Hematopoietic multipotent progenitor cell treated with erythropoietin and hydrocortisone succinate and interleukin-3 and kit ligand, for 15 days (in vitro differentiated cells): ENCODE results near the gene TCEA2.

Experiments used
- DNase-seq: peaks from one replicate; pipeline ENCODE4 v3.0.0-alpha.2; 2015; ENCODE audit warnings: low spot score

The TCEA2 gene

GRCh38 chr20:64062596-64063388 is at the start of gene TCEA2:
Gene TCEA2, plus strand, starts transcription at chr20:64063198. Its CDS starts 115 bp downstream, at chr20:64063313.
- peak; percentile 85 for DNase-seq

- no peak for DNase-seq
Measured at GRCh38 chr20:64015635-64016034, 47.4 kb upstream of the TCEA2 start.

GRCh38 chr20:64021124-64021975 is 41.6 kb upstream of the TCEA2 start:
- DNase-seq = no peak

GRCh38 chr20:64022671-64023360 is 40.2 kb upstream of the TCEA2 start:
- DNase-seq = no peak

GRCh38 chr20:64023361-64024140 is 39.4 kb upstream of the TCEA2 start:
- no peak for DNase-seq

GRCh38 chr20:64024141-64024990 is 38.6 kb upstream of the TCEA2 start:
- DNase-seq = no peak

- no peak for DNase-seq
Measured at GRCh38 chr20:64025101-64025825, 37.7 kb upstream of the TCEA2 start.

GRCh38 chr20:64025826-64026412 is 37.1 kb upstream of the TCEA2 start:
- DNase-seq = no peak

GRCh38 chr20:64027981-64028685 is 34.9 kb upstream of the TCEA2 start:
- no peak for DNase-seq

- DNase-seq = no peak
Measured at GRCh38 chr20:64029293-64030117, 33.5 kb upstream of the TCEA2 start.

GRCh38 chr20:64030371-64031134 is 32.4 kb upstream of the TCEA2 start:
- no peak for DNase-seq

- no peak for DNase-seq
Measured at GRCh38 chr20:64031822-64032314, 31.1 kb upstream of the TCEA2 start.

- DNase-seq = no peak
Measured at GRCh38 chr20:64032706-64033624, 30.0 kb upstream of the TCEA2 start.

- DNase-seq = no peak
Measured at GRCh38 chr20:64033981-64034493, 29.0 kb upstream of the TCEA2 start.

- no peak for DNase-seq
Measured at GRCh38 chr20:64035066-64035932, 27.7 kb upstream of the TCEA2 start.
